ENCODE measurements around the gene MPPED1.

Gene MPPED1

DNA sequence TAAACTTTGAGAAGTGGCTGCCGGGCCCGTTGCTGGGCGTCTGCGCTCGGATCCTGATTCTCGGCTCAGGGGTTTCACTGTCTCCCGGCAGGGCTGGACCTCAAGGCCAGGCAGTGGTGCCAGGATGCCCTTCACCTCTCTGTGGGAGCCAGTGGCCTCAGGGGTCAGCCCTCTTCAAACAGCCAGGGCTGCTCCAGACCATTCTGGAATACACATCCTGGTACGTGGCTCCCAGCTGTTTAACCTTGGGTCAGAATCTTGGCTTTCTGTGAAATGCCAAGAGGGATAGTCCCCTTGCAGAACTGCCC is 70.5 kb downstream of the MPPED1 start:
- no peaks in the 10 kb centered on the region for H3K36me3 ChIP-seq (replicated peaks)
- TF ChIP-seq, protein P1, sequence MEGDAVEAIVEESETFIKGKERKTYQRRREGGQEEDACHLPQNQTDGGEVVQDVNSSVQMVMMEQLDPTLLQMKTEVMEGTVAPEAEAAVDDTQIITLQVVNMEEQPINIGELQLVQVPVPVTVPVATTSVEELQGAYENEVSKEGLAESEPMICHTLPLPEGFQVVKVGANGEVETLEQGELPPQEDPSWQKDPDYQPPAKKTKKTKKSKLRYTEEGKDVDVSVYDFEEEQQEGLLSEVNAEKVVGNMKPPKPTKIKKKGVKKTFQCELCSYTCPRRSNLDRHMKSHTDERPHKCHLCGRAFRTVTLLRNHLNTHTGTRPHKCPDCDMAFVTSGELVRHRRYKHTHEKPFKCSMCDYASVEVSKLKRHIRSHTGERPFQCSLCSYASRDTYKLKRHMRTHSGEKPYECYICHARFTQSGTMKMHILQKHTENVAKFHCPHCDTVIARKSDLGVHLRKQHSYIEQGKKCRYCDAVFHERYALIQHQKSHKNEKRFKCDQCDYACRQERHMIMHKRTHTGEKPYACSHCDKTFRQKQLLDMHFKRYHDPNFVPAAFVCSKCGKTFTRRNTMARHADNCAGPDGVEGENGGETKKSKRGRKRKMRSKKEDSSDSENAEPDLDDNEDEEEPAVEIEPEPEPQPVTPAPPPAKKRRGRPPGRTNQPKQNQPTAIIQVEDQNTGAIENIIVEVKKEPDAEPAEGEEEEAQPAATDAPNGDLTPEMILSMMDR (IDR thresholded peaks at IDR 0.05; ENCODE audit: low read depth, low read length, missing control alignments), result no peak
- no peak overlapping the region for H3K4me3 ChIP-seq (ENCODE audit: low read depth, low read length)
- no peaks in the 10 kb centered on the region for H3K27me3 ChIP-seq (replicated peaks)
- no peak overlapping the region for H3K27ac ChIP-seq
- no peak for DNase-seq
- in situ Hi-C loops (cut with HindIII; ENCODE audit: low pct_ligation_motif_present, low sequenced_read_pairs), result no loop called here

DNA sequence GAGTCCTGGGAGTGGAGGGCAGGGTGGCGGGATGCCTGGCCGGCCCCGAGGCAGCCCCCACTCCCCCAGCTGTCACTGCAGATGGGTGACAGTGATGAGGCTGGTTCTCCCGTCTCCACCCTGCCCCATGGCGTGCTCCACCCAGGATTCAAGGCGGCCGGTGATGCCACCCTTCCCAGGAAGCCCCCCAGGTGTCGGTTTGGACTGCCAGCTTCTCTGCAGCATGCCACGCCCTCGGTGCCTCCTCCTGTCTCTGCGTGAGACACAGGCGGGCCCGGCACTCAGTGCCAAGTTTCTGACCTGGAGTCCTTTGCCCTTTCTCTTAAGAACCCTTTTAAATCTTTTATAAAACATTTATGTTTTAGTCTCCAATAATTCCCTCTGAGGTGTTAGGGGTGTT is 71.5 kb downstream of the MPPED1 start:
- H3K27ac ChIP-seq, result no peak overlapping the region
- no peaks in the 10 kb centered on the region for H3K36me3 ChIP-seq (replicated peaks)
- no peak for DNase-seq
- in situ Hi-C loops (cut with HindIII; ENCODE audit: low pct_ligation_motif_present, low sequenced_read_pairs), result no loop called here
- no peaks in the 10 kb centered on the region for H3K27me3 ChIP-seq (replicated peaks)
- TF ChIP-seq, protein P1 (IDR thresholded peaks at IDR 0.05; ENCODE audit: low read depth, low read length, missing control alignments), result no peak
- no peak overlapping the region for H3K4me3 ChIP-seq (ENCODE audit: low read depth, low read length)

GRCh38 chr22:43483669-43484068 is 71.9 kb downstream of the MPPED1 start:
- DNase-seq, result no peak
- Histone ChIP-seq H3K36me3 (replicated peaks) (no peaks in the 10 kb centered on the region), H3K27ac (no peak overlapping the region), H3K4me3 (ENCODE audit: low read depth, low read length) (no peak overlapping the region), H3K27me3 (replicated peaks) (no peaks in the 10 kb centered on the region)
- TF ChIP-seq, protein P1 (IDR thresholded peaks at IDR 0.05; ENCODE audit: low read depth, low read length, missing control alignments), result no peak
- in situ Hi-C loops (cut with HindIII; ENCODE audit: low pct_ligation_motif_present, low sequenced_read_pairs), result no loop called here

GRCh38 chr22:43484227-43484626 is 72.4 kb downstream of the MPPED1 start:
- no peak overlapping the region for H3K27ac ChIP-seq
- DNase-seq, result no peak
- H3K36me3 ChIP-seq (replicated peaks), result no peaks in the 10 kb centered on the region
- TF ChIP-seq, protein P1 (IDR thresholded peaks at IDR 0.05; ENCODE audit: low read depth, low read length, missing control alignments), result no peak
- in situ Hi-C loops (cut with HindIII; ENCODE audit: low pct_ligation_motif_present, low sequenced_read_pairs), result no loop called here
- H3K4me3 ChIP-seq (ENCODE audit: low read depth, low read length), result no peak overlapping the region
- H3K27me3 ChIP-seq (replicated peaks), result no peaks in the 10 kb centered on the region

DNA sequence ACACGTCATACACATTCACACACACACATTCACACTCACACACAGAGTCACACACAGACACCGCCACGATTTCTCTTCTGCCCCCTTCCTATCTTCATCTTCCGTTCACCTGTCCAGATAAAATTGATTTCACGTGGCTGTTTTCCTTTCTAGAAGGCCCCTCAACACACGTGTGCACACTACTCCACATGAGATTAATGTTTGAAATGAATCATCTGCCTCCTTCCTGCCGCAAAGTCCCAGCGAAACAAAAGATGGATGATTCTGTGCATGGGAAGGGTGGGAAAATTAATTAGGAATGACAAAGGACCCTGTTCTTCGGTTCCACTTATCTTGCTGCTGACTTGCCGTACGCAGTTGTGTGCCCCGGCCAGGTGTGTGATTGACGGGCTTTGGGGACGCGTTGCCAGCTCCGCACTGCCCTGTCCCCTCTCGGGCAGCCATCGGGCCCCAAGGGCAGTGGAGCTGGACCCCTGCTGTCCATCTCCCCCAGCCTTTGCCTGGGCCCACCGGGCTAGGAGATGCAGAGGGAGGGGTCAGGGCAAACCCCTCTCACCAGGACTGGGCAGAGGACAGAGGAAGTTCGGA is 73.8 kb downstream of the MPPED1 start:
- Histone ChIP-seq H3K27ac (no peak overlapping the region), H3K36me3 (replicated peaks) (no peaks in the 10 kb centered on the region), H3K4me3 (ENCODE audit: low read depth, low read length) (no peak overlapping the region), H3K27me3 (replicated peaks) (no peaks in the 10 kb centered on the region)
- TF ChIP-seq, protein P1 (IDR thresholded peaks at IDR 0.05; ENCODE audit: low read depth, low read length, missing control alignments), result no peak
- in situ Hi-C loops (cut with HindIII; ENCODE audit: low pct_ligation_motif_present, low sequenced_read_pairs), result no loop called here
- no peak for DNase-seq

DNA sequence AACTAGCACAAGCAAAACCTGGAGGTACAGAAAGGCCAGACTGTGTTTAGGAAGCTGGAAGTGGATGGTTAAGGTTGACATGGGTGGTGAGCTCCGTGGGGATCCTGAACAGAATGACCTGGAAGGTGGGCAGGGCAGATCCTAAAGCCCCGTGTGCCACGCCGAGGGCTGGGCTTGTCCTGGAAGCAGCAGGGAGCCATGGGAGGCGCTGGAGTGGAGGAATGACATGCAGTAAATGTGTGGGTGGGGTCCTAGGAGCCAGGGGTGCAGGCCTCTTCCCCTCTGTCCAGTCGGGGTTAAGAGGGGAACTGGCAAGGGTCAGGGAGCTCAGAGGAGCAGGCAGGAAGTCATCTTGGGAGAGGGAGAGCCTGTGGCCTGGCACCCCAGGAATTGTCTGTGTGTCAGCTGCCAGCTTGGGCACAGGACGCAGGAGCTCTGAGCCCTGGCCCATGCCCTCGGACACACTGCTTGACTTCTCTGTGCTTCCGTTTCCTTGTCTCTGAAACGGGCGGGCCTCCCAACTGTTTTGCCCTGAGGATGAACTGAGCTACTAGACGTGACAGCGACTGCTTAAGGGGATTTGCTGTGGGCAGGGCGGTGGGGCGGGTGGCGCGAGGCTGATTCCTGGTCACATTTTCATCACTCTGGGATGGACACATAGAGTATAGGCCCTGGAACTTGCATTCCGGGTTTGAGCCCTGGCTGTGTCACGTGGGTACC is 75.7 kb downstream of the MPPED1 start:
- TF ChIP-seq, protein P1 (IDR thresholded peaks at IDR 0.05; ENCODE audit: low read depth, low read length, missing control alignments), result no peak
- Histone ChIP-seq H3K27ac (no peak overlapping the region), H3K4me3 (ENCODE audit: low read depth, low read length) (no peak overlapping the region), H3K36me3 (replicated peaks) (no peaks in the 10 kb centered on the region), H3K27me3 (replicated peaks) (no peaks in the 10 kb centered on the region)
- in situ Hi-C loops (cut with HindIII; ENCODE audit: low pct_ligation_motif_present, low sequenced_read_pairs), result no loop called here
- DNase-seq, result no peak

Data from brain microvascular endothelial cell (primary cell).